GM19324 (cell line): ENCODE data around the gene SURF4.

ENCODE experiments used
- ATAC-seq: cut with Tn5 transposase; IDR thresholded peaks from one replicate; pipeline ENCODE4 v1.9.1; 2021; ENCODE audit warnings: mild to moderate bottlenecking, moderate library complexity; ENCODE audit not compliant: unreplicated experiment, low FRiP score

SURF4 gene

GRCh38 chr9:133375116-133375723 is 640 bp downstream of the SURF4 start:
- peak; percentile 5 for ATAC-seq

GRCh38 chr9:133374612-133375115 is 1.2 kb downstream of the SURF4 start:
- ATAC-seq = no peak

GRCh38 chr9:133372144-133372543 is 3.7 kb downstream of the SURF4 start:
- no peak for ATAC-seq

- no peak for ATAC-seq
These were observed 4.6 kb downstream of the SURF4 start for GRCh38 chr9:133371261-133371711.

GRCh38 chr9:133370685-133371084 is 5.2 kb downstream of the SURF4 start:
- no peak for ATAC-seq

GRCh38 chr9:133369933-133370332 is 5.9 kb downstream of the SURF4 start:
- no peak for ATAC-seq

GRCh38 chr9:133369422-133369821 is 6.4 kb downstream of the SURF4 start:
- no peak for ATAC-seq

GRCh38 chr9:133368249-133368881 is 7.5 kb downstream of the SURF4 start:
- ATAC-seq = no peak

GRCh38 chr9:133367778-133368177 is 8.1 kb downstream of the SURF4 start:
- ATAC-seq = no peak

- no peak for ATAC-seq
These were observed 8.6 kb downstream of the SURF4 start for GRCh38 chr9:133367221-133367620.

GRCh38 chr9:133366435-133366834 is 9.4 kb downstream of the SURF4 start:
- no peak for ATAC-seq

- ATAC-seq = no peak
These were observed 13.4 kb downstream of the SURF4 start for GRCh38 chr9:133362359-133363044.

GRCh38 chr9:133361507-133362092 is 14.3 kb downstream of the SURF4 start:
- no peak for ATAC-seq

GRCh38 chr9:133360400-133361393 is 15.2 kb downstream of the SURF4 start:
- no peak for ATAC-seq

GRCh38 chr9:133359399-133360175 is 16.3 kb downstream of the SURF4 start:
- no peak for ATAC-seq

GRCh38 chr9:133357656-133358055 is 18.2 kb downstream of the SURF4 start:
- no peak for ATAC-seq

GRCh38 chr9:133356391-133357091 is 19.3 kb downstream of the SURF4 start, which contains the start of the genes SURF1 and SURF2:
SURF1 (minus strand) TSS chr9:133356487; CDS start chr9:133356453, 34 bp downstream.
SURF2 (plus strand) TSS chr9:133356550; CDS start chr9:133356593, 43 bp downstream.
- ATAC-seq = peak; percentile 56

GRCh38 chr9:133355881-133356357 is 19.9 kb downstream of the SURF4 start:
- ATAC-seq = peak; percentile 32
